ENCODE results near the gene TEKT4.
"Not testable (repeated sequence)": the region's sequence is repeated elsewhere in the genome, so short reads cannot be mapped to it uniquely, and the experiment has no call there.

GRCh38 chr2:94906976-94907375 lies 35.7 kb downstream of the TEKT4 start:
- TF ChIP-seq, protein P1, sequence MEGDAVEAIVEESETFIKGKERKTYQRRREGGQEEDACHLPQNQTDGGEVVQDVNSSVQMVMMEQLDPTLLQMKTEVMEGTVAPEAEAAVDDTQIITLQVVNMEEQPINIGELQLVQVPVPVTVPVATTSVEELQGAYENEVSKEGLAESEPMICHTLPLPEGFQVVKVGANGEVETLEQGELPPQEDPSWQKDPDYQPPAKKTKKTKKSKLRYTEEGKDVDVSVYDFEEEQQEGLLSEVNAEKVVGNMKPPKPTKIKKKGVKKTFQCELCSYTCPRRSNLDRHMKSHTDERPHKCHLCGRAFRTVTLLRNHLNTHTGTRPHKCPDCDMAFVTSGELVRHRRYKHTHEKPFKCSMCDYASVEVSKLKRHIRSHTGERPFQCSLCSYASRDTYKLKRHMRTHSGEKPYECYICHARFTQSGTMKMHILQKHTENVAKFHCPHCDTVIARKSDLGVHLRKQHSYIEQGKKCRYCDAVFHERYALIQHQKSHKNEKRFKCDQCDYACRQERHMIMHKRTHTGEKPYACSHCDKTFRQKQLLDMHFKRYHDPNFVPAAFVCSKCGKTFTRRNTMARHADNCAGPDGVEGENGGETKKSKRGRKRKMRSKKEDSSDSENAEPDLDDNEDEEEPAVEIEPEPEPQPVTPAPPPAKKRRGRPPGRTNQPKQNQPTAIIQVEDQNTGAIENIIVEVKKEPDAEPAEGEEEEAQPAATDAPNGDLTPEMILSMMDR (conservative IDR thresholded peaks at IDR 0.05 in 1 of 2, IDR thresholded peaks at IDR 0.05 in 1 of 2; ENCODE audit: extremely low read depth in 1 of 2, insufficient read depth in 1 of 2, low read depth in 1 of 2, low read length in 2 of 2), result not testable (repeated sequence)
- not testable (repeated sequence) for TF ChIP-seq EZH2 (IDR thresholded peaks at IDR 0.05; ENCODE audit: borderline replicate concordance, low read length)

Data from mammary epithelial cell (primary cell).